ENCODE measurements around the gene MYADML2.

Gene MYADML2

DNA sequence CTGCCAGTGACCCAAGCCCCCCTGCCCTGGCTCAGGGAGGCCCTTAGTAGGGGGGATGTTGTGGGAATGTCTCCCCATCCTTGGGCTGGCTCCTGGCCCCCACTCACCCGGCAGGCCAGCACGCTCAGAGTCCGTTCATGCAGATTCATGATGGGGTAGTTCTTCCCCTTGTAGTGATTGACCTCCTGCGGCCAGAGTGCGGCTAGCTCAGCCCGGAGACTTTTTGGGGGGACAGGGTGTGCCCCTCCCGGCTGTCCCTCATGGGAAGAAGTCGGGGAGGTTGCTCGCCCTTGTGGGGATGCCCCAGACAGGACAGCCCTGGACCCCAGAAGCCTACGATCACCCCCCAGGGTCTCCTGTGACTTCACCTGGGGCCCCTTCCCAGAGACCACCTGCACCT lies 41.0 kb downstream of the MYADML2 start:
- DNase-seq (ENCODE audit: extremely low read depth, low read depth) = no peak
- TF ChIP-seq, protein P1, sequence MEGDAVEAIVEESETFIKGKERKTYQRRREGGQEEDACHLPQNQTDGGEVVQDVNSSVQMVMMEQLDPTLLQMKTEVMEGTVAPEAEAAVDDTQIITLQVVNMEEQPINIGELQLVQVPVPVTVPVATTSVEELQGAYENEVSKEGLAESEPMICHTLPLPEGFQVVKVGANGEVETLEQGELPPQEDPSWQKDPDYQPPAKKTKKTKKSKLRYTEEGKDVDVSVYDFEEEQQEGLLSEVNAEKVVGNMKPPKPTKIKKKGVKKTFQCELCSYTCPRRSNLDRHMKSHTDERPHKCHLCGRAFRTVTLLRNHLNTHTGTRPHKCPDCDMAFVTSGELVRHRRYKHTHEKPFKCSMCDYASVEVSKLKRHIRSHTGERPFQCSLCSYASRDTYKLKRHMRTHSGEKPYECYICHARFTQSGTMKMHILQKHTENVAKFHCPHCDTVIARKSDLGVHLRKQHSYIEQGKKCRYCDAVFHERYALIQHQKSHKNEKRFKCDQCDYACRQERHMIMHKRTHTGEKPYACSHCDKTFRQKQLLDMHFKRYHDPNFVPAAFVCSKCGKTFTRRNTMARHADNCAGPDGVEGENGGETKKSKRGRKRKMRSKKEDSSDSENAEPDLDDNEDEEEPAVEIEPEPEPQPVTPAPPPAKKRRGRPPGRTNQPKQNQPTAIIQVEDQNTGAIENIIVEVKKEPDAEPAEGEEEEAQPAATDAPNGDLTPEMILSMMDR (IDR thresholded peaks at IDR 0.05; ENCODE audit: low read depth, low read length) = no peak

DNA sequence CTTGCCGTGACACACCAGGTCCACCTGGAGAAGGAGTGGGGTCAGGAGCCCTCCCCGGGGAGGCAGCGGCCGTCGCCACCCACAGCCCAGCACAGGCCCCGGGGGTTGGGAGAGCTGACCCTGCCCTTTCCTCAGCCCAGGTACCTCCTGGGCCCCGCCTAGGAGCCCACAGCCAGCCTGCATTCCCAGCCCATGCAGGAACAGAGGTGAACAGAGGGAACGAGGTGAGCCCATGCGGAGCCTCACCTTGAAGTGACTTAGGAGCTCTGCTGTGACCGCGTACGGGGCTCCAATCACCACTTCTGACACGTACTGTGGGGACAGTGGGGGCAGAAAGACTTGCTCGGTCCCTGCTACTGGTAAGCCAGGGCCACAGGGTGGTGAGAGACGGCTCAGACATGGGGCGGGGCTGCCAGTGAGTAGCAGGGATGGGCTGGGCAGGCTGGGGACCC lies 41.6 kb downstream of the MYADML2 start:
- no peak for DNase-seq (ENCODE audit: extremely low read depth, low read depth)
- TF ChIP-seq, protein P1 (IDR thresholded peaks at IDR 0.05; ENCODE audit: low read depth, low read length) = no peak

DNA sequence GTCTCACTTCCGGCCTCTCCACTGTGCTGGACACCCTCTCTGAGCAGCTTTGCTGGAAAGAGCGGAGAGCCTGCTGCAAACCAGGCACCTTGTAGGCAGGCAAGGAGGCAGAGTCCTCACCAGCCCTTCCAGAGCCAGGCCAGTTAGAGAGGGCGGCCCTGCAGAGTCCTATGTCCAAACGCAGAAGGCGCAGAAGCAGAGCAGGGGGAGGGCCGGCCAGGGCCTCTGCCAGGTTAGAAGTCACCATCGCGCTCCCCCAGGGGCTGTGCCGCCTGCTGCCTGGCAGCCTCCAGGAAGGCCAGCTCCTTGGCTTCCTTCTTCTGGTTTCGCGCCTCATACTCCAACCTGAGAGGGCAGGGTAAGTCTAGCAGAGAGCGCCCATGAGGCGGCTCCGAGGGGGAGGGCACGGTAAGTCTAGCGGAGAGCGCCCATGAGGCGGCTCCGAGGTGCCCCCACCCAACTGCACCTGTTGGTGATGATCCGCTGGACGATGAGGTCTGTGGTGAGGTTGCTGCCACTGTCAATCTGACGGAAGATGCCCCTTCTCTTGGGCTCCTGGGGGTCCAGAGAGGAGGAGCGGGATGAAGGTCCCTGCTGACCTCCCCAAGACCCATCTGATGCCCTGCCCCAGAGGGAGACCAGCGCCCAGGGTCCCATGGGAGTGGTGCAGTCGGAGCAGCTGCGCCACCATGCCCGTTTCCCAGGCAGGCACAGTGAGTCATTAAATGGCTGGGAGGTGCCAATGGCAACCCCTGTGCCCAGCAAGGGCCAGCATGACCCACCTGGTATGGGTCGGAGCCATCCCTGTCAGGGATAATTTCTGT lies 42.2 kb downstream of the MYADML2 start:
- TF ChIP-seq, protein P1 (IDR thresholded peaks at IDR 0.05; ENCODE audit: low read depth, low read length) = no peak
- DNase-seq (ENCODE audit: extremely low read depth, low read depth) = no peak

DNA sequence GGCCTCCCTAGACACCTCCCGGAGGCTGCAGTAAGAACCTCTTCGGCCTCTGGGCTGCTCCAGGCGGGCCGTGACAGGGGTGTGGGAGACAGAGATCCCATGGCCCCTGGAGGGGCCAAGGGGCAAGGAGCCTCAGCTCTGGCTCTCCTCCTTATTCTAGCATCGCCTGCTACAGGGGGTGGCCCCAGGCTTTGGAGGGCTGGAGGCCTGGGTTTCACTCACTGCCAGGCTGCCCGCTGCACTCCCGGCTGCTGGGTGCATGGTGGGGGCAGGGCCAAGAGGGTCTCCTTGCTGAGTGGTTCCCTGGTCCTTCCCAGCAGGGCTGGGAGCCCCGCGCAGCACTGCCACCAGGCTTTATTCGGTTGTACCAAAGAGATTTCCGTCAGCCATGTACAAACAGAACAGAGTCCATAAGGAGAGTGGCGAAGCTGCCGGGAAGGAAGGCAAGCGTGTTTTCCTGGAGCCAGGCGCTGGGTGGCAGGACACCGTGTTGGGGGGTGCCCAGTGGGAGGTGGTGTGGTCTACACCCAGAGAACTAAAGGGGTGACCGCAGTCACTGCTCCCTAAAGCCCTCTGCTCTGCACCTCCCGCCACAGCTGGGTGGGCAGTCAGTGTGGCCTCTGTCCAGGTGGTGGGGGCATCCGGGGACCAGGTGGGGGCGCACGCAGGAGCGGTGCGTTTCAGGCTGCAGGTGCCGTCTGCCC lies 43.0 kb downstream of the MYADML2 start:
- TF ChIP-seq, protein P1 (IDR thresholded peaks at IDR 0.05; ENCODE audit: low read depth, low read length) = no peak
- no peak for DNase-seq (ENCODE audit: extremely low read depth, low read depth)

DNA sequence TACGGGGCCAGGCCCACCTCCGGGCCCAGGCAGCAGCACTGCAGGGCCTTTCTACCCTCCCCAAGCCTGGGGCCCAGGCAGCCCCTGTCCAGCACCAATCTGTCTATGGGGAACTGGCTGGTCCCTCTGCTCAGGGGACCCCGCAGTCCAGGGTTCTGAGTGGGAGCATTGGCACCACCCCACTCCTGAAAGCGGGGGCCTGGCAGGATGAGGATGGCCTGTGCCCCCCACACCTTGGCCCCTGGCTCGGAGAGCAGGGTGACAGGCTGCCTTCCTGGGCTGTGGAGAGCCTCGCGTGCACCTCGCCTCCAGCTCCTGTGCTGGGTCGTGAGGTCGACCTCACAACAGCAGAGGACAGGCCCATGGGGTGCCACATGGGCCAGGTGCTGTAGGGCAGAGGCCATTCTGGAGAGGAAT lies 43.6 kb downstream of the MYADML2 start:
- DNase-seq (ENCODE audit: extremely low read depth, low read depth) = no peak
- TF ChIP-seq, protein P1 (IDR thresholded peaks at IDR 0.05; ENCODE audit: low read depth, low read length) = no peak

DNA sequence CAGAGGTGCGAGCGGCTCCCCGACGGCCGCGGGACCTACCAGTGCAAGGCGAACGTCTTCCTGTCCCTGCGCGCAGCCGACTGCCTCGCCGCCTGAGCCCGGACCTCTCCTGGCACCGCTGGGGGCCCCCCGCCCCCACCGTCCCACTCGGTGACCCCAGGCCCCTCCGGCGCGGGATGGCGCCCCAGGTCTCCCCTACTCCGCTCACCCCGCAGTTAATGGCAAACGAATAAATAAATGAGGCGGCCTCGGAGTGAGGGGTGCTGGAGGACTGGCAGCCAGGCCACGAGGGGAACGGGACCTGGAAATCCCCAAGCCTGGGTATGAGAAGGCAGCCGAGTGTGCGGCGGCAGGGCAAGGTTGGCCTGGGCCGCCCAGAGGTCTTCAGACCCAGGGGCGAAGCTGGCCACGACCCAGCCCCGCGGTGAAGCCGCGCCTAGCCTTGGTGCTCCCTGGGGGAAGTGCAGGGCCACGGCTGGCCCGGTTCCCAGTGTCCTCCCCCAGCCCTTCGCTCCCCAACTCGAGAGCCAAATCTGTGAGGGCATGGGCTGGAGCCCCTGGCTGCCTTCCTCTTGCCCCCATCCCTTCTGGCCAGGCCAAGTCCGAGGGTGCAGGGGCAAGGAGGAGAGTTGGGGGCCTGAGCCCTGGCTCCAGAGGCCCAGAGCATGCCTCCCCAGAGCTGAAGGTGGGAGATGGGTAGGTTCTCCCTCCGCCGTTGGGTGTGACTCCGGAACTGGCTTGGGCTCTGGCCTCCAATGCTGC lies 44.2 kb downstream of the MYADML2 start:
- no peak for DNase-seq (ENCODE audit: extremely low read depth, low read depth)
- TF ChIP-seq, protein P1 (IDR thresholded peaks at IDR 0.05; ENCODE audit: low read depth, low read length) = no peak

Data from AG09319 (cell line).